OCI-M2 (cell line): ENCODE results near the gene ZNF814.
"Not testable (repeated sequence)": the region's sequence is repeated elsewhere in the genome, so short reads cannot be mapped to it uniquely, and the experiment has no call there.

ENCODE experiments used
- DNase-seq: peaks from one replicate; lab custom pipeline; 2025; ENCODE audit not compliant: unreplicated experiment; lab: John Stamatoyannopoulos, UW

The ZNF814 gene

DNA sequence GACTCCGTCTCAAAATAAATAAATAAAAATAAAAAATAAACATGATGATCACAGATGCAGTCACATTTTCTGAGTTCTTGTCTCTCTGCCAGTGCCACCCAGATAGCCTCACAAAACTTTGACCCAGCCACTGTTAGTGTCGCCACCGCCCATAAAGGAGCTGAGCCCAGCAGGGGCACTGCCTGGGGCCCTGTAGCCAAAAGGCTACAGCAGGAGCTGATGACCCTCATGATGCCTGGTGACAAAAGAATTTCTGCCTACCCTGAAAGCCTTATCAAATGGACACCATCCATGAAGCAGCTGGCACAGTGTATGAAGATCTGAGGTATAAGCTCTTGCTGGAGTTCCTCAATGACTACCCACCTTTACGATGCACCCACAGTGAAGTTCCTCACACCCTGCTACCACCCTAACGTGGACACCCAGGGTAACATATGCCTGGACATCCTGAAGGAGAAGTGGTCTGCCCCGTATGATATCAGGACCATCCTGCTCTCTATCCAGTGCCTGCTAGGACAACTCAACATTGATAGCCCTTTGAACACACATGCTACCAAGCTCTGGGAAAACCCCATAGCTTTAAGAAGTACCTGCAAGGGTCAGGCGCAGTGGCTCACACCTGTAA is 20.9 kb downstream of the ZNF814 start:
- DNase-seq = no peak

DNA sequence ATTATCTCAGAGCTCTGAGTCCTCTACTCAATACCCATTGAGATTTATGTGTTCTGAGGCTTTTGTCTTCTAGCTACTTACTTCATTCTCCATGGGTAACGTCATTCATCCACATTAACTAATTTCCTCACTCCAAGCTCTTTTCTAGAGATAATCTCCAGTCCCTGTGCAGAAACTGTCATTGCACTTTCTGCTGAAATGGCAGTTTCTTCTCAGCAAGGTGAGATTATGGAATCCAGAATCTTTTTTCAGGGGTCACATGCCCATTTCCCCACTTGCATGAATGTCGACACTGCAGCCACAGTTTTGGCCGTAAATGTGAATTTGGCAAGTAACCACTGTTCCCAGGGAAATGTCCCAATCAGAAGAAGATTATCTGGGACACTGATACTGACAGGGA is 26.5 kb downstream of the ZNF814 start:
- not testable (repeated sequence) for DNase-seq

DNA sequence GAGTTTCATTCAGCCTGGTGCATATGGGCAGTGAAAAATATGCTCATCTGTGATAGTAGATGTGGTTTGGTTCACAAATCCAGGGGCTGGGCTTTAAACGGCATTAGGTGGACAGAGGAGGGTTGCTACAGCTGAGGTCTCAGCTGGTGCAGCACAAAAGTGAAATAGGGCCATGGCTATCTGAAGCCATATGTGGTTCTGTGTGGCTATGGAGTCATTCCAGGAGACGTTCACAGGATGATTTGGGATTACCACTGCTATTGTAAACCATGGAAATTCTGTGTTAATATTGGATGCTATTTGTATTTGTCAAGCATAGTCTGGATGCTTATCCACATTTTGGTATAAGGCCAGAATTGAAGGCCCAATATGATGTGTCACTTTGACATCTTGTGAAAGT is 34.7 kb downstream of the ZNF814 start:
- DNase-seq = not testable (repeated sequence)

DNA sequence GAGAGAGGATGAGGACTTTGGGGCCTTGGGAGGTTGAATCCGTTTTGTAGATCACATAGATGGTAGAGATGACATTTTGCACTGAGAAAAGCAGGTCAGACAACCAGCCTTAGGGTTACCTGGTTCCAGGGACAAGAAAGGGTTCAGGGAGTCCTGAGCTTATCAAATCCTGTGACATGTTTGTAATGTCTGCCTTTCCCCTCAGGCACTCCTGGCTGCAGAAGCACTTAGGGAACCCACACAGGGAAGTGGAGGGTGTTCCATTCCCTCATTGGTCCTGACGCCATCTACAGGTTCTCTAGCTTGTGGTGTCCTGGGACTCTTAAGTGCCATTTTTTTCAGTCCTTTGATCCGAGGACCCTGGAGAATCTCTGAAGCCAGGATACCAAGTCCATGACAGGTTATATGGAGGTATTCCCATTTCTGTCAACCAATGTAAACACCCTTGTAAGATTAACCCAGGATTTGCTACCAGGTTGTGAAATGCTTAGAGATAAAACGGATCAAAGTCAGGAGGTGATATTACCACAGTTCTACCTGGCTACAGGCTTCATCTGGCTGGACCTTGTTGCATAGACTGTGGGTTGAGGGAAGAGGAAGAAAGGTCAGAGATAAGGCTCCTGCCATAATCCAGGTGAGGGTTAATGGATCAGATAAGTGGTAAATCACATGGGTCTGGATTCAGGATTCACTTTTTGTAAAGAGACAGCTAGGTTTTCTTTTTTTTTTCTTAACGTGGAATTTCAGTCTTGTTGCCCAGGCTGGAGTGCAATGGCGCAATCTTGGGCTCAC is 36.8 kb downstream of the ZNF814 start:
- not testable (repeated sequence) for DNase-seq

DNA sequence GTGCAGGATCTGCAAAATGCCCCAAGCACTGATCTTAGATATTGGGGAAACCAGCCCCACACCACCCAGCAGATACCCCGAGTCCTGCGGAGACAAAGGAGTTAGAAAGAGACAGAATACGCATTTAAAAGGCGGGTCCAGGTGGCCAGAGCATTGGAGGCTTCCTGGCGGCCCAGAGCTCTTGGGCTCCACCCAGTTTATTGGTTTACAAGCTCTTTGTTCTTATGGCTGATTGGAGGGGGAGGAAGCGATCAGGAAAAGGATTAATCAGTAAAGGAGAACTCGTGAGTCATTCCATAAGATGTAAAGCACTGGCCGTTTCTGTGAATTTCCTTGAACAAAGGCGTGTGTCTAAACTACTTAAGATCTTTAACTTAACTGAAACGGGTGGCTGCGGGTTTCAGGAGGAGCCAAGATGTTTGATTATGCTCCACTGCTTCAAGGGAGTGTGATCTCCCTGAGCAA is 38.3 kb downstream of the ZNF814 start:
- no peak for DNase-seq

DNA sequence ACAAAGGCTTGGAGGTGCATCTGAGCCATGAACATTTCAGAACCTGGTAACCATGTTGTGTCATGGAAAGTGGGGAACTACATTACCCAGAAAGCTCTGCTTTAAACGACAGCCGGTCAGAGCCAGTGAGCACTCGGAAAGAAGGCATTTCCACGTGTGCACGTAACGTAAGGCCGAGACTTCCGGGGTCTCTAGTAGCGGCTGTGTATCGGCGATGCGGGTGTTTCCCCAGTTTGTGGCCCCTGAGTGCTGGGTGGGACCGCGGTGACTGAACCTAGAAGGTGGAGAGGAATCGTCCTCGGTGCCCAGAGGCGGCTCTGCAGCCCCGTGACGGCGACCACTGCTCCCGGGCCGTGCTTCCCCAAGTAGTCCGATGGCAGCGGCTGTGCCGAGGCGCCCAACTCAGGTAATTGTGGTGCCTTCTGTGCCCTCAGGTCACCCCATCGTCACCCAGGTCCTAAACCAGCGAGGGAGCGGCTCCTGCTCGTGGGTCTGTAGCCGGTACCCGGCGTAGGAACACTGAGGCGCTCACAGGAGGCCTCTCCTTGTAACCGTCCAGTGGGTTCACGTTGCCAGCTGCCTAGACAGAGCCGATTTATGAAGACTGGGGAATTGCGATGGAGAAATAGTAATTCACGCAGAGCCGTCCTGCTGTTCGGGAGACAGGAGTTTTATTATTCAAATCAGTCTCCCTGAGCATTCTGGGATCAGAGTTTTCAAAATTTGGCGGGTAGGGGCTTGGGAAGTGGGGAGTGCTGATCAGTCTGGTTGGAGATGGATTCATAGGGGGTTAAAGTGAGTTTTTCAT is 39.0 kb downstream of the ZNF814 start, which contains the start of gene ZNF587:
Gene ZNF587 (plus strand): TSS at position 194 of the 808 bp plus-strand sequence. CDS start 180 bp downstream, at position 374.
- DNase-seq = not testable (repeated sequence)

DNA sequence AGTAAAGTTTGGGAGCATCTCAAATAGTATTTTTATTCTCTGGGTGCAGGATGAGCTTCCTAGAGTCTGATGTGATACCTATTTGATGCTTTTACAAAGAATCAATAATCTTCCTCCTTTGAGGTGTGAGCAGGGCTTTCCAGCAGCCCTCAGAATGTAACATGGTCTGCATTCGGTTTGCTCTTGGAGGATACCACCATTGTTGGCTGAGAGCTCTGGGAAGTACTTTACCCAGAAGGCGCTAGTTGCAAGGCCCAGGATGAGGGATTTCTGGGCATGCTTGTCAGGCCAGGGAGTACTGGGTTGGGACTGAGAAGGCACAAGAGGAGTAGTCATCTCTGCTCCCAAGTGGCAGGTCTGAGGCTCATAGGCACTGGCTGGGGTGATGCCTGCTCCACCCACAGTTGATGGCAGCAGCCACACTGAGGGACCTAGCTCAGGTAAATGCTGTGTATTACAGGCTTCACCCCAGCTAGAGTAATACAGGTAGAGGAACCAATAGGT is 39.6 kb downstream of the ZNF814 start:
- DNase-seq = not testable (repeated sequence)

DNA sequence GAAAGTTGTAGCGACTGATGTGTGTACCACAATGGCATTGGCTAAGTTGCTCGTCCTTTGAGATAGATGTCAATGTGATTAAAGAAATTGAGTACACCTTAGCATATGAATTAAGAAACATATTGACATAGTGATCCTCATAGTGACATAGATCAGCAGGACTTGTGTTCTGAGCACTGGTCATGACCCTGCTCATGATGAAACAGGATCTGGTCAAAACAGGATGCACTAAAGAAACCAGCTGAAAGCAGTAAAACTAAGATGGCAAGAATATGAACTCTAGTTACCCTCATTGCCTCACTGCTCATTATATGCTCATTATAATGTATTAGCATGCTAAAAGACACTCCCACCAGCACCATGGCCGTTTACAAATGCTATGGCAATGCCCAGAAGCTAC is 41.7 kb downstream of the ZNF814 start:
- not testable (repeated sequence) for DNase-seq

DNA sequence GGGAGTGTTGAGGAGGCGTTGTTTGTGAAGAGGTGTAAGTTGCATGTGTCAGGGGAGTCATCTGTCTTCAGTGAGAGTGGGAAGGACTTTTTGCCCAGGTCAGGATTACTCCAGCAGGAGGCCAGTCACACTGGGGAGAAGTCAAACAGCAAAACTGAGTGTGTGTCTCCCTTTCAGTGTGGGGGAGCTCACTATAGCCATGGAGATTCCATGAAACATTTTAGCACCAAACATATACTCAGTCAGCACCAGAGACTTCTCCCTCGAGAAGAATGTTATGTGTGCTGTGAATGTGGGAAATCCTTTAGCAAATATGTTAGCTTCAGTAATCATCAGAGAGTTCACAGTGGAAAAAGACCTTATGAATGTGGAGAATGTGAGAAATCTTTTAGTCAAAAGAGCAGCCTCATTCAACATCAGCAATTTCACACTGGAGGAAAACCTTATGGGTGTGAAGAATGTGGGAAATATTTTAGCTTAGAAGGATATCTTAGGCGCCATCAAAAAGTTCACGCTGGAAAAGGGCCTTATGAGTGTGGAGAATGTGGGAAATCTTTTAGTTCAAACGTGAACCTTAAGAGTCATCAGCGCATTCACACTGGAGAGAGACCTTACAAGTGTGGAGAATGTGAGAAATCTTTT is 47.6 kb downstream of the ZNF814 start:
- DNase-seq = no peak

DNA sequence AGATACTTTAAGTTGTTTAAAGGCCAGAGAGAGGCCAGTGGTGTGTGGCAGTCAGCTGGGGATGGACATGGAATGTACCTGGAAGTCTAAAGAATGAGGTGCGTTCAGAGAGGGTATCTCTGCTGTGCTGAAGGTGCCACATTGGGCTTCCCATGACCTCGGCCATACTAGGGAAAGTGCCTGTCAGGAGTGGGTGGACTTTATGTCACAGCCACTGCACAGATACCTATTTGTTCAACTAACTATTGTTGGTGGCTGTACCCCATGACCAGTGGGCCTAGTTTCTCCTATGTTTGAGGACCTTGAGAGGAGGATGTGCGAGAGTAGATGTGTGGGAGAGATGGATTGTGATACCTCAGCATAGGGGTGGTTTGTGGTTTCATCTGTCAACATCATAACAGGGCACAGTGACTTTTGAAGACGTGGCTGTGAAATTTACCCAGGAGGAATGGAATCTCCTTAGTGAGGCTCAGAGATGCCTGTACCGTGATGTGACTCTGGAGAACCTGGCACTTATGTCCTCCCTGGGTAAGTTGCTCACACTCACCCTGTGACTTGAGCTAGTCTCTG is 50.1 kb downstream of the ZNF814 start:
- not testable (repeated sequence) for DNase-seq

DNA sequence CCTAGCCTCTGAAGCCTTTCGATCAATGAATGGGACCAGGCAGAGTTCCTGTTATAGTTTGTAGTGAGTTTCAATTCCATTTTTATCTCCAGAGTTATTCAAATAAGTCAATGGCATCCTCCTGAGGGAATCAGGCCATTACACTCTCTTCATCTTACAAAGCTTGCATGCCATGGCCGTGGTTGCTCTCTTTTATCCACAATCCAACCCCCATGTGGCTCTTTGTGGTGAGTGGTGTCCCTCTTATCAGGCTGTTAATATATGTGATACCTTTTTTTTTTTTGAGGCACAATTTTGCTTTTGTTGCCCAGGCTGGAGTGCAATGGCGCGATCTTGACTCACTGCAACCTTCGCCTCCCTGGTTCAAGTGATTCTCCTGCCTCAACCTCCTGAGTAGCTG is 51.8 kb downstream of the ZNF814 start:
- not testable (repeated sequence) for DNase-seq

DNA sequence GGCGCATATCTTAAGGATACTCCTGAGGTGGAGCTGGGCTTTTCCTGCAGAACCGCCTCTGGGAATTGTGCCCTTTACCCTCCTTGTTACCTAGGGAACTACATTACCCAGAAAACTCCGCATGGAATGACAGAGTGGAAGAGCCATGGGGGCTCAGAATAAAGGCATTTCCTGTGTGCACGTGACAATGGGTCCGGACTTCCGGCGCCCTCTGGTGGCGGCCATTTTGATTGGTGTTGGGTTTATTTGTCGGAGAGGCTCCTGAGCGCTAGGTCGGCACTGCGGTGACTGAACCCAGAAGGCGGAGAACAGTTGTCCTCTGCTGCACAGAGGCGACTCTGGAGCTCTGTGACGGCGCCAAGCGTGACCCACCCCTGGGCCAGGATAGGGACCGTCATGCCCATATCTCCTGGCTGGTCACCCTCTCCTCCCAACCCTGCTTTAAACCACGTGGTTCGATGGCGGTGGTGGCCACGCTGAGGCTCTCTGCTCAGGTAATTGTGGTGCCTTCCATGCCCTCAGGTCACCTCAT is 58.7 kb downstream of the ZNF814 start, which contains the start of gene ZNF587B:
Gene ZNF587B (plus strand): TSS at position 229 of the 532 bp plus-strand sequence. CDS start 230 bp downstream, at position 459.
- no peak for DNase-seq

DNA sequence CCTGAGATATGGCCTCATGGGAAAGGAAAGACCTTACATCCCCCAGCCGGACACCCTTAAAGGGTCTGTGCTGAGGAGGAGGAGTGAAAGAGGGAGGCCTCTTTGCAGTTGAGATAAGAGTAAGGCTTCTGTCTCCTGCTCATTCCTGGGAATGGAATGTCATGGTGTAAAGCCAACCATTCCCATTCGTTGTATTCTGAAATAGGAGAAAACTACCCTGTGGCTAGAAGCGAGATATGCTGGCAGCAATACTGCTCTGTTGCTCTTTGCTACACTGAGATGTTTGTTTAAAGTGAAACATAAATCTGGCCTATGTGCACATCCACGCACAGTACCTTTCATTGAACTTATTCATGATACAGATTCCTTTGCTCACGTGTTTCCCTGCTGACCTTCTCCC is 59.5 kb downstream of the ZNF814 start:
- no peak for DNase-seq

DNA sequence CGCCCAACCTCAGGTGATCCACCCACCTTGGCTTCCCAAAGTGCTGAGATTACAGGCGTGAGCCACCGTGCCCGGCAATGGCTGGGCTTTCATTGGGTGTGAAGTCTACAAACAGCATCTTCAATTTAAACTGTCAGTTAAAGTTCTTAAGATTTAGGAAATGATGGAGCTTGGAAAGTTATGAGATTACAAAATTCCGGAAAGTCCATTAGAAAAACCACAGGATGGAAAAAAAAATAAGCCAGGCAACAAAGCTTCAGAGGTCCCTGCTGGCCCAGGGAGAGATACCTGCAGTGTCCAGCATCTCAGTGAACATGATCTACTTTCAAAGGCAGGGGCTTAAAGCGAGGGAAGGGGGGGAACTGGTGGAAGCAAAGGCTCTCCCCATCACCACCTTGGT is 63.3 kb downstream of the ZNF814 start:
- no peak for DNase-seq

DNA sequence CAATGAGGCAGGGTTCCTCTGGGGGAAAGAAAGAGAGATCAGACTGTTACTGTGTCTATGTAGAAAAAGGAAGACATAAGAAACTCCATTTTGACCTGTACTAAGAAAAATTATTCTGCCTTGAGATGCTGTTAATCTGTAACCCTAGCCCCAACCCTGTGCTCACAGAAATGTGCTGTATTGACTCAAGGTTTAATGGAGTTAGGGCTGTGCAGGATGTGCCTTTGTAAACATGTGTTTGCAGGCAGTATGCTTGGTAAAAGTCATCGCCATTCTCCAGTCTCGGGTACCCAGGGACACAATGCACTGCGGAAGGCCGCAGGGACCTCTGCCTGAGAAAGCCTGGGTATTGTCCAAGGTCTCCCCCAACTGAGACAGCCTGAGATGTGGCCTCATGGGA is 65.2 kb downstream of the ZNF814 start:
- DNase-seq = not testable (repeated sequence)

DNA sequence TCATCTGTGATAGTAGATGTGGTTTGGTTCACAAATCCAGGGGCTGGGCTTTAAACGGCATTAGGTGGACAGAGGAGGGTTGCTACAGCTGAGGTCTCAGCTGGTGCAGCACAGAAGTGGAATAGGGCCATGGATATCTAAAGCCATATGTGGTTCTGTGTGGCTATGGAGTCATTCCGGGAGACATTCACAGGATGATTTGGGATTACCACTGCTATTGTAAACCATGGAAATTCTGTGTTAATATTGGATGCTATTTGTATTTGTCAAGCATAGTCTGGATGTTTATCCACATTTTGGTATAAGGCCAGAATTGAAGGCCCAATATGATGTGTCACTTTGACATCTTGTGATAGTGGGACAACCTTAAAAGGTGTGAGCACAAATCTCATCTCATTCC is 65.7 kb downstream of the ZNF814 start:
- not testable (repeated sequence) for DNase-seq

DNA sequence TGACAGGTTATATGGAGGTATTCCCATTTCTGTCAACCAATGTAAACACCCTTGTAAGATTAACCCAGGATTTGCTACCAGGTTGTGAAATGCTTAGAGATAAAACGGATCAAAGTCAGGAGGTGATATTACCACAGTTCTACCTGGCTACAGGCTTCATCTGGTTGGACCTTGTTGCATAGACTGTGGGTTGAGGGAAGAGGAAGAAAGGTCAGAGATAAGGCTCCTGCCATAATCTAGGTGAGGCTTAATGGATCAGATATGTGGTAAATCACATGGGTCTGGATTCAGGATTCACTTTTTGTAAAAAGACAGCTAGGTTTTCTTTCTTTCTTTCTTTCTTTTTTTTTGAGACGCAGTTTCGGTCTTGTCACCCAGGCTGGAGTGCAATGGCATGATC is 67.3 kb downstream of the ZNF814 start:
- DNase-seq = not testable (repeated sequence)

DNA sequence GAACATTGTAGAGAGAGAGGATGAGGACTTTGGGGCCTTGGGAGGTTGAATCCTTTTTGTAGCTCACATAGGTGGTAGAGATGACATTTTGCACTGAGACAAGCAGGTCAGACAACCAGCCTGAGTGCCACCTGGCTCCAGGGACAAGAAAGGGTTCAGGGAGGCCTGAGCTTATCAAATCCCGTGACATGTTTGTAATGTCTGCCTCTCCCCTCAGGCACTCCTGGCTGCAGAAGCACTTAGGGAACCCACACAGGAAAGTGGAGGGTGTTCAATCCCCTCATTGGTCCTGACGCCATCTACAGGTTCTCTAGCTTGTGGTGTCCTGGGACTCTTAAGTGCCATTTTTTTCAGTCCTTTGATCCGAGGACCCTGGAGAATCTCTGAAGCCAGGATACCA is 67.7 kb downstream of the ZNF814 start:
- not testable (repeated sequence) for DNase-seq

DNA sequence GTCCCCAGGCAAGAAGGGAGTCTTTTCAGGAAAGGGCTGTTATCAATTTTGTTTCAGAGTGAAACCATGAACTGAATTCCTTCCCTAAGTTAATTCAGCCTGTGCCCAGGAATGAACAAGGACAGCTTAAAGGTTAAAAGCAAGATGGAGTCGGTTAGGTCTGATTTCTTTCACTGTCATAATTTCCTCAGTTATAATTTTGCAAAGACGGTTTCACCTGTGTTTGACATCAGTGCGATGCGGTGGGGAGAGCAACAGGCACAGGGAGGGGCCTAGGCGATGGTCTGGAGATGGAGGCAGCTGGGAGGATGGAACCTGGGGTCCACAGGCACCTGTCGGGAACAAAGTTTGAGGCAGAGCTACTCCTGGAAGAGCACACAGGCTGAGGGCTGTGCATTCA is 68.2 kb downstream of the ZNF814 start:
- DNase-seq = no peak
